ENCODE results near the gene IL24. TPM values are rescaled to one million over a fixed set of nuclear protein-coding genes. Genes with fewer than 3 reads are reported as not detected.

IL24 gene
- total and polyA plus RNA-seq, 2 donors (not counting 1 experiment from before 2014, with no cell fraction given) = 0.17 to 0.54 TPM

DNA sequence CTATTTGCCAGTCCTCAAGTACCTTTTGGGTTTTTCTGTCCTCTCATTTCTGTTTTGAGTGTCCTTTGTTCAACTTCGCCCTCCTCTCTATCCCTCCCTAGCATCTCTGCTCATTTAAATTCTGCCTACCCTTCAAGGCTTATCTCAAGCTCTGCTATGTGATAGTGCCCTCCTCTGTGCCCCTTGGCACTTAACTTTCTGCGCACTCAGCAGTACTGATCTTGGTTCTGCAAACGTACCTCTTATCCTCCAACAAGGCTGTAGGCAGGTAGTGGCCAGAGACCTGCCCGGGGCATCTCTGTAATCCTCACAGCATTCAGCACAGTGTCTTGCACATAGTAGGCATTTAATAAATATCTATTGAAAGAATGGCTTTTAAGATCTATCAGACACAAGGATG lies 37.1 kb upstream of the IL24 start:
- Histone ChIP-seq H3K27me3 (ENCODE audit: control insufficient read depth, insufficient read depth, low read length) (peaks cover 2% of the 10 kb centered on the region), H2AFZ (ENCODE audit: low read length) (no peak overlapping the region), H3K36me3 (ENCODE audit: control insufficient read depth, insufficient read depth, low read length) (no peaks in the 10 kb centered on the region), H3K4me2 (ENCODE audit: extremely low read depth, insufficient read depth, low read length) (no peak overlapping the region), H3K9me3 (ENCODE audit: control insufficient read depth, insufficient read depth, low read depth, low read length) (no peaks in the 10 kb centered on the region), H3K27ac (ENCODE audit: insufficient read depth, low read length) (no peak overlapping the region), H3K4me1 (ENCODE audit: control insufficient read depth, extremely low read depth, insufficient read depth, low read length) (no peaks in the 10 kb centered on the region), H4K20me1 (ENCODE audit: control insufficient read depth, extremely low read depth, insufficient read depth, low read length) (no peaks in the 10 kb centered on the region), H3K79me2 (ENCODE audit: control insufficient read depth, insufficient read depth, low read length) (no peaks in the 10 kb centered on the region), H3K9ac (ENCODE audit: insufficient read depth, low read length) (no peak overlapping the region), H3K4me3 (replicated peaks in 1 of 4; ENCODE audit: control extremely low read depth in 1 of 4, insufficient read depth in 1 of 4, low read depth in 3 of 4, low read length in 4 of 4) (no peak overlapping the region)
- TF ChIP-seq, protein P1, sequence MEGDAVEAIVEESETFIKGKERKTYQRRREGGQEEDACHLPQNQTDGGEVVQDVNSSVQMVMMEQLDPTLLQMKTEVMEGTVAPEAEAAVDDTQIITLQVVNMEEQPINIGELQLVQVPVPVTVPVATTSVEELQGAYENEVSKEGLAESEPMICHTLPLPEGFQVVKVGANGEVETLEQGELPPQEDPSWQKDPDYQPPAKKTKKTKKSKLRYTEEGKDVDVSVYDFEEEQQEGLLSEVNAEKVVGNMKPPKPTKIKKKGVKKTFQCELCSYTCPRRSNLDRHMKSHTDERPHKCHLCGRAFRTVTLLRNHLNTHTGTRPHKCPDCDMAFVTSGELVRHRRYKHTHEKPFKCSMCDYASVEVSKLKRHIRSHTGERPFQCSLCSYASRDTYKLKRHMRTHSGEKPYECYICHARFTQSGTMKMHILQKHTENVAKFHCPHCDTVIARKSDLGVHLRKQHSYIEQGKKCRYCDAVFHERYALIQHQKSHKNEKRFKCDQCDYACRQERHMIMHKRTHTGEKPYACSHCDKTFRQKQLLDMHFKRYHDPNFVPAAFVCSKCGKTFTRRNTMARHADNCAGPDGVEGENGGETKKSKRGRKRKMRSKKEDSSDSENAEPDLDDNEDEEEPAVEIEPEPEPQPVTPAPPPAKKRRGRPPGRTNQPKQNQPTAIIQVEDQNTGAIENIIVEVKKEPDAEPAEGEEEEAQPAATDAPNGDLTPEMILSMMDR (conservative IDR thresholded peaks at IDR 0.05 in 1 of 2, IDR thresholded peaks at IDR 0.05 in 1 of 2; ENCODE audit: low read depth in 1 of 2, low read length in 2 of 2) = no peak
- TF ChIP-seq EZH2 (IDR thresholded peaks at IDR 0.05; ENCODE audit: low read length, missing control alignments) = no peak
- no peak for DNase-seq (ENCODE audit: low read depth in 2 of 2)

DNA sequence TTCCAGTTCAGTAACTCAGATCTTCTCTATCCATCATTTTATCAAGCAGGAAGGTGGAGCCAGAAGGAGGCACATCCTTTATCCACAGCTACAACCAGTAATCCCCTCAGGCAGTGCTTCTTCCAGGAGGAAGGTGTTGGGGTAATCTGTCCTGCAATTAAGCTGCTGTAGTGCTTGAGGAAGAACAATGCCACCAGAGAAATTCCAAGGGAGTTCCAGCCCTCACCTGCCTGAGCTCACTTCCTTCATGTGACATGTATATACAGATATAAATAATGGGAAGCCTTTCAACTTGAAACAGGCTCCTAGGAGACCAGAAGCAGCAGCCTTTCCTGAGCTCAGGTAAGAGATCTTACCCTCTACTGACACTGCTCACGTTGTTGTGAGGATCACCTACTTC lies 34.0 kb upstream of the IL24 start:
- Histone ChIP-seq H3K9ac (ENCODE audit: insufficient read depth, low read length) (no peak overlapping the region), H2AFZ (ENCODE audit: low read length) (no peak overlapping the region), H3K27ac (ENCODE audit: insufficient read depth, low read length) (no peak overlapping the region), H3K9me3 (ENCODE audit: control insufficient read depth, insufficient read depth, low read depth, low read length) (no peaks in the 10 kb centered on the region), H3K36me3 (ENCODE audit: control insufficient read depth, insufficient read depth, low read length) (no peaks in the 10 kb centered on the region), H3K27me3 (ENCODE audit: control insufficient read depth, insufficient read depth, low read length) (peaks cover 2% of the 10 kb centered on the region), H3K4me3 (replicated peaks in 1 of 4; ENCODE audit: control extremely low read depth in 1 of 4, insufficient read depth in 1 of 4, low read depth in 3 of 4, low read length in 4 of 4) (no peak overlapping the region), H3K4me1 (ENCODE audit: control insufficient read depth, extremely low read depth, insufficient read depth, low read length) (no peaks in the 10 kb centered on the region), H3K79me2 (ENCODE audit: control insufficient read depth, insufficient read depth, low read length) (no peaks in the 10 kb centered on the region), H3K4me2 (ENCODE audit: extremely low read depth, insufficient read depth, low read length) (no peak overlapping the region), H4K20me1 (ENCODE audit: control insufficient read depth, extremely low read depth, insufficient read depth, low read length) (no peaks in the 10 kb centered on the region)
- DNase-seq (ENCODE audit: low read depth in 2 of 2) = no peak
- TF ChIP-seq EZH2 (IDR thresholded peaks at IDR 0.05; ENCODE audit: low read length, missing control alignments) = no peak
- TF ChIP-seq, protein P1 (conservative IDR thresholded peaks at IDR 0.05 in 1 of 2, IDR thresholded peaks at IDR 0.05 in 1 of 2; ENCODE audit: low read depth in 1 of 2, low read length in 2 of 2) = no peak

DNA sequence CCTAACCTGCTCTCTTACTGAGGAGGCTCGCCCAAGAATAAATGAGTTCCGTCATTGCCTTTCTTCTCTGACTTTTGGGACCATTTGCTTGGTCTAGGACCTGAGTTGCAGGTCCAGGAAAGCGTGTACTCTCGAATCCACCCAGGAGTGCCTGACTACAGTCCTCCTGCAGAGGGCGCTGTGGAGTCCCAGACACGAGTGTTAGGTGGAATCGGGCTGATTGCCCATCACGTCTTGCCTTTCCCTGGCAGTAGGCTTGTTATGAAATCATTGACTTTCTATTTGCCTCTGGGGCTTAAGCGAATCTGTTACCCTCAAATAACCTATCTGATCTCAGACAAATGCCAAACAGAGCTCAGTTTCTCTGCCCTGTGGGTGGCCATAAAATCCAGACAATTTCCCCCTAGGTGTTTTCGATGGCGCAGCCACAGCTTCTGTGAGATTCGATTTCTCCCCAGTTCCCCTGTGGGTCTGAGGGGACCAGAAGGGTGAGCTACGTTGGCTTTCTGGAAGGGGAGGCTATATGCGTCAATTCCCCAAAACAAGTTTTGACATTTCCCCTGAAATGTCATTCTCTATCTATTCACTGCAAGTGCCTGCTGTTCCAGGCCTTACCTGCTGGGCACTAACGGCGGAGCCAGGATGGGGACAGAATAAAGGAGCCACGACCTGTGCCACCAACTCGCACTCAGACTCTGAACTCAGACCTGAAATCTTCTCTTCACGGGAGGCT lies 32.1 kb upstream of the IL24 start, which contains the start of gene IL20:
Gene IL20 (plus strand): TSS at position 685 of the 733 bp plus-strand sequence. CDS start 230 bp downstream, outside the sequence.
- Histone ChIP-seq H3K4me2 (ENCODE audit: extremely low read depth, insufficient read depth, low read length) (no peak within 1 kb of the TSS), H3K79me2 (ENCODE audit: control insufficient read depth, insufficient read depth, low read length) (no peaks in the 10 kb centered on the region), H3K36me3 (ENCODE audit: control insufficient read depth, insufficient read depth, low read length) (no peaks in the 10 kb centered on the region), H3K27ac (ENCODE audit: insufficient read depth, low read length) (no peak within 1 kb of the TSS), H3K4me1 (ENCODE audit: control insufficient read depth, extremely low read depth, insufficient read depth, low read length) (no peaks in the 10 kb centered on the region), H2AFZ (ENCODE audit: low read length) (no peak within 1 kb of the TSS), H4K20me1 (ENCODE audit: control insufficient read depth, extremely low read depth, insufficient read depth, low read length) (no peaks in the 10 kb centered on the region), H3K27me3 (ENCODE audit: control insufficient read depth, insufficient read depth, low read length) (no peaks in the 10 kb centered on the region), H3K9ac (ENCODE audit: insufficient read depth, low read length) (no peak within 1 kb of the TSS), H3K4me3 (replicated peaks in 1 of 4; ENCODE audit: control extremely low read depth in 1 of 4, insufficient read depth in 1 of 4, low read depth in 3 of 4, low read length in 4 of 4) (no peak within 1 kb of the TSS), H3K9me3 (ENCODE audit: control insufficient read depth, insufficient read depth, low read depth, low read length) (no peaks in the 10 kb centered on the region)
- DNase-seq (ENCODE audit: low read depth in 2 of 2) = peak; percentile 45 to 91
- TF ChIP-seq EZH2 (IDR thresholded peaks at IDR 0.05; ENCODE audit: low read length, missing control alignments) = no peak
- TF ChIP-seq, protein P1 (conservative IDR thresholded peaks at IDR 0.05 in 1 of 2, IDR thresholded peaks at IDR 0.05 in 1 of 2; ENCODE audit: low read depth in 1 of 2, low read length in 2 of 2) = peak; percentile 96 to 99
